ENCODE data around the gene ITGA7.

Gene ITGA7, protein sequence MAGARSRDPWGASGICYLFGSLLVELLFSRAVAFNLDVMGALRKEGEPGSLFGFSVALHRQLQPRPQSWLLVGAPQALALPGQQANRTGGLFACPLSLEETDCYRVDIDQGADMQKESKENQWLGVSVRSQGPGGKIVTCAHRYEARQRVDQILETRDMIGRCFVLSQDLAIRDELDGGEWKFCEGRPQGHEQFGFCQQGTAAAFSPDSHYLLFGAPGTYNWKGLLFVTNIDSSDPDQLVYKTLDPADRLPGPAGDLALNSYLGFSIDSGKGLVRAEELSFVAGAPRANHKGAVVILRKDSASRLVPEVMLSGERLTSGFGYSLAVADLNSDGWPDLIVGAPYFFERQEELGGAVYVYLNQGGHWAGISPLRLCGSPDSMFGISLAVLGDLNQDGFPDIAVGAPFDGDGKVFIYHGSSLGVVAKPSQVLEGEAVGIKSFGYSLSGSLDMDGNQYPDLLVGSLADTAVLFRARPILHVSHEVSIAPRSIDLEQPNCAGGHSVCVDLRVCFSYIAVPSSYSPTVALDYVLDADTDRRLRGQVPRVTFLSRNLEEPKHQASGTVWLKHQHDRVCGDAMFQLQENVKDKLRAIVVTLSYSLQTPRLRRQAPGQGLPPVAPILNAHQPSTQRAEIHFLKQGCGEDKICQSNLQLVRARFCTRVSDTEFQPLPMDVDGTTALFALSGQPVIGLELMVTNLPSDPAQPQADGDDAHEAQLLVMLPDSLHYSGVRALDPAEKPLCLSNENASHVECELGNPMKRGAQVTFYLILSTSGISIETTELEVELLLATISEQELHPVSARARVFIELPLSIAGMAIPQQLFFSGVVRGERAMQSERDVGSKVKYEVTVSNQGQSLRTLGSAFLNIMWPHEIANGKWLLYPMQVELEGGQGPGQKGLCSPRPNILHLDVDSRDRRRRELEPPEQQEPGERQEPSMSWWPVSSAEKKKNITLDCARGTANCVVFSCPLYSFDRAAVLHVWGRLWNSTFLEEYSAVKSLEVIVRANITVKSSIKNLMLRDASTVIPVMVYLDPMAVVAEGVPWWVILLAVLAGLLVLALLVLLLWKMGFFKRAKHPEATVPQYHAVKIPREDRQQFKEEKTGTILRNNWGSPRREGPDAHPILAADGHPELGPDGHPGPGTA

DNA sequence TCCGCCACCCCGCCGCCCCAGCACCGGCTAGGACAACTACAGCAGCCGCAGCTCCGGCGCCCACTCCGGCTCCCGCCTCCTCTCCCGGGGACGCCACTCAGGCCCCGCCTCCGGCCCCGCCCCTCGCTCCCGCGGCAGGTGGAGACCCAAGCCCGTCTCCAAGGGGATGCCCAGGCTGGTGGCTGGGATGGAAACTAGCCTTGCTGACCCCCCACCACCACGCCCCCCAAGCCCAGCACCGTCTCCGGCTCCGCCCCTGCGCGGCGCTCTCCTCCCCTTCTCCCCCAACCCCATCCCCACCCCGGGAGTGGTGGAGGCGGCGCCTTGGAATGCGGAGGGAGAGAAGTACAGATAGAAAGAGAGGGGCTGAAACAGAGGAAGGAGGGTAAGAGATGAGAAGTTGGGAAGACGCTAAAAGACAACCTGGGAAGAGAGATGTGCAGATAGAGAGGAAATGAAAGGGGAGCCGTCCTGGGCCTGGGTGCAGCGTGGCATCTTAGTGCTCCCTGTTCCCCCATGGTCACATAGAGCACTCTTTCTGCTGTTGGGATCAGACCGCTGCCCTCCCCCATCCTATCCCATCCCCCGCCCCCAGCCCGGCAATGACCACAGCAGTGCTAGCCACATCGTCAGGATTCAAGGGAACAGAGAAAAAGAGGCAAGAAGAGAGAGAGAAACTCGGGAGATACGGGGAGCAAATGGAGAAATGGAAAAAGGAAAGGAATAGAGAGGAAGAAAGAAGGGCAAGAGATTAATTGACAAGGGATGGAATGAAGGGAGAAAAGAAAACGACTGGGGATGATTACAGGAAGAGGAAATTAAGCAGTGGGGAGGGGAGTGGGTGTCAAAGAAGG, at the start of gene ITGA7:
Gene ITGA7 (minus strand): TSS at position 64 of the 854 bp plus-strand sequence. CDS start 222 bp downstream, outside the sequence.
- DNase-seq = peak; percentile 53

DNA sequence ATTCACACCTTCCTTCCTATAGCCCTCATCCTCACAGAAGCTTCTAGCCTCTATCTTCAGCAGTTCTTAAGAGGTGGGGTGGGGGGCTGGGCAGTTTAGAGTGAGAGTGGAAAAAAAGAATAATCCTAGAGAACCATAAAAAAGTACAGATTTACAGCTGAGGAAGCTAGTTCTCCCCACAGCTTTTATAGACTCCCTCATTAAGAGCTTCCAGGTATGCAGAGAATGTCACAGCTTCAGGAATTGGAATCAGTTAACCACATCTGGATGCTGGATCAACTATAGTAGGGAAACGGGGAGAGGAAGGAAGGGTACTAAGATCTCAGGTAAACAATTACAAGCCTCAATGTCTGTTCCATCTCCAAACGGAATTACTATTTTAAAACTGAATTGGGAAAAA, 47.5 kb upstream of the ITGA7 start:
- DNase-seq = no peak

DNA sequence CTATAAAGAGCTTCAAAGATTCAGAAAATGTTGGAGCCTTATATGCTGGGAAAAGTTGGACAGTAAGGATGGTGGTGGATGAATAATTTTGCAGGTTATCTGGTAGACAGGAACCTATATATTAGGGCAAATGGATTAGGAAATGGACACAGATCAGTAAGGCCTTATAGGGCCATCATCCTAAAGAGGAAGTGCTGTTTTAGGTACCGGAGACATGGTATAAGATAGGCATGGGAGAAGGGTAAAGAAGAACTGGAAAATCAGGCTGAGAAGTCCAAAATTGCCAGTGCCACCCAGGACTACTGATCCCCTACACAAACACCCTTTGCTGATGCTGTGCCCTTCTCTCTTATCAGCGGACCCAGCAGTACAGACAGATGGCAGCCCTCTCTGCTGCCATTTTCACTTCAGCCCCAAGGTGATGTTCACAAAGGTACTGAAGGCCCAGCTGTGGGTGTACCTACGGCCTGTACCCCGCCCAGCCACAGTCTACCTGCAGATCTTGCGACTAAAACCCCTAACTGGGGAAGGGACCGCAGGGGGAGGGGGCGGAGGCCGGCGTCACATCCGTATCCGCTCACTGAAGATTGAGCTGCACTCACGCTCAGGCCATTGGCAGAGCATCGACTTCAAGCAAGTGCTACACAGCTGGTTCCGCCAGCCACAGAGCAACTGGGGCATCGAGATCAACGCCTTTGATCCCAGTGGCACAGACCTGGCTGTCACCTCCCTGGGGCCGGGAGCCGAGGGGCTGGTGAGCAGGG, 40.7 kb upstream of the ITGA7 start:
- DNase-seq = no peak

DNA sequence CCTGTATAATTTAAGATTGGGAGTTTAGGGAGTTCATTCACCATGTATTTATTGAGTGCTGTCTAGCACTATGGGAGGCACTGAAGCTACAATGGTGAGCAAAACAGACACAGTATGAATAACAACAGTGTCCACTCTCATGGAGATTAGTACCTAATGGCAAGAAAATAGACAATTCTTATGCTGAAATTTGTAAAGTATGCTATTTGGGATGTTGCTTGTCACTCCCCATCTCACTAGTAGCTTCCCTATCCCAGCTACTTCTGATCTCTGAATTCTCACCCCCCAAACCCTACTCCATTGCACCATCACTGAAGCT, 39.2 kb upstream of the ITGA7 start:
- no peak for DNase-seq

DNA sequence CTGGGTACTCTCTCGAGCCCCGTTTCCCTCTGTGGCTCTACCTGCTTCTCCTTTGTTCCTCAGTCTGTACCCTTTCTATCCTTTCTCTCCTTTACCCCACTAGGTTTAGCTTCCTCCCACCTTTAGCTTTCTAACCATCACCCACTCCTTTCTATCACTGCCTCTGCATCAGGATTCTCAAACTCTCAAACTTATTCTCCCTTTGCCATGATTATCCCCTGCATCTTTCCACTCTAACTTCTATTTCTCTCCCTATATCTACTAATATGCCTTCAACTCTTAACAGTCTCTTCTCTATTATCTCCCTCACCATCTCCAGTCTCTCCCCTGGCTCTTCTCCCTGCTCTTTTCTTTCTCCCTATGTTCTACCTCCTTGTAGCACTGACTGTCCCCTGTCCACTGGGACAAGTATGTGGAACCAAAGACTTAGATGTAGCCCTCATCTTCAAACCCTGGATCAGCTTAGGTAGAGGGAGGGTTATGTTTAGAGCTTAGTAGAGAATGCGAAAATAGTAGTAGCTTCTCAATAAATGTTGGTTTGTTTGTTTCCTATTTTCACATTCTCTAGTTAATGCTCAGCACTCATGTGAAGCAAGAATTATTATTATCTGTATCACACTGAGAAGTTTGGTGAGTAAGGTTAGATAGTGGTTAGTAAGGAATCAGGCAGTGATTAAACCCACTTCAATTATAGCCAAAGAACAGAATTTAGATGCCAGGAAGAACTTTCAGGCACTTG, 38.6 kb upstream of the ITGA7 start:
- no peak for DNase-seq

DNA sequence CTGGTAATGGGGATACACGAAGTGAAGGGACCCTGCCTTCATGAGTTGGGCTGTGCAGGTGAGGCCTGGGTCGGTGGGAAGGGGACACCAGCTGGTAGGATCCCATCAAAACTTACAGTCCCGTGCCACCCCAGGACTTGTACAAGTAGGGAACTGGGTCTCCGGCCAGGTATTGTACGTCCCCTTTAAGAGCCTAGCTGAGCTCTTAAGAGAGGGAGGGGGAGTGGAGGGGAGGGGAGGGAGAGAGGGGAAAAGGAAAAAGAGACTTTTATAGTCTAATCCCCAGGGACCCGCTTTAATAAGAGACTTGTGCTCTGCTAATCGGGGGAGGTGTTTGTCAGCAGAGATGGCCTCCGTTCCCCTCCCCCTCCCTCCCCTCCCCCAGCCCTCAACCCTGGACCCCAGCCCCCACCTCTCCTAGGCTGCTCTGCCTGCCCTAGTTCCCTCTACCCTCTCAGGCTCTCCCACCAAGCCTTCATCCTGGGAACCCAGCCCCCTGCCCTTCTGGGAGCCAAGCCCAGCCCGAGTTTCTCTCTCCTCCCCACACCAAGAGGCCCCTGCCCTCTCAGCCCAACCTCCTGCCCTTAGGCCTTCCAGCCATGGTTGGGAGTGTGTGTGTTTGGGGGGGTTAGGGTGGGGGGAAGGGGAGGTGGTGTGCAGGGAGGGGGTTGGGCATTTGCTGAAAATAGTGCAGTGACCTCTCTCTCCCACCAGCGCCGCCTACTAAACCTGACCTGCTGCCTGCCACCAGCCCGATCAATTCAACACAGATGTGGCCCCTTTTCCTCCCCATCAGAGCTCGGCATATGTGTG, 37.9 kb upstream of the ITGA7 start:
- no peak for DNase-seq

DNA sequence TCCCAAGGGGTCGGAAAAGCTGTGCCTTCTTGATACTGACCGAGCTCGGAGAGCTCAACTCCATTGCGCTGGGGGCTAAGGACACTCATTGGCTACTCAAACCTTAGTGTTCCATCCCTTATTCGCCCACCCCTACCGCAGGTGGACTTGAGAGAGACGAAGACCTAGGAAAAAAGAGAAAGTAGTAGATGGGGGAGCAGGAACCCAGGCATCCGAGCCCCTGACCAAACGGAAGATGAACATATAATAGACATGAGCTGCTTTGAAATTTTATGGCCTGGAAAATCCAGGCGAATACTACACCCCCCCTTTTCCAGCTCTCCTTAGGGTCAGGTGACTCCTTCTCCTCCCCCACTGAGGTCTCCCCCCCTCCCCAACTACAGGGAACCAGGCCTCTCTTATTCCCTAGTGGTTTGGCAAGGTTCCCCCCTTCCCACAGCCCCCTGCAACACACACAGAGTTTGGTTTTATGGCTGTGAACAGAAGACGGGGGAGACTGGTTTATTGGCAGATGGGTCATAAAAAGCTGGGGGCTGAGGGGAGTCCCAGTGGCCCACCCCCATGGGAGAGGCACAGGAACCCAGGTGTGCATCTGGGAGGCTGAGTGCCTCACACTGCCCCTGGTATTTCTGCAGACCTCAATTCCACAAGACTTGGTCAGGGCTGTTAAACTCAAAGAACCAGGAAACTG, 36.8 kb upstream of the ITGA7 start:
- no peak for DNase-seq

DNA sequence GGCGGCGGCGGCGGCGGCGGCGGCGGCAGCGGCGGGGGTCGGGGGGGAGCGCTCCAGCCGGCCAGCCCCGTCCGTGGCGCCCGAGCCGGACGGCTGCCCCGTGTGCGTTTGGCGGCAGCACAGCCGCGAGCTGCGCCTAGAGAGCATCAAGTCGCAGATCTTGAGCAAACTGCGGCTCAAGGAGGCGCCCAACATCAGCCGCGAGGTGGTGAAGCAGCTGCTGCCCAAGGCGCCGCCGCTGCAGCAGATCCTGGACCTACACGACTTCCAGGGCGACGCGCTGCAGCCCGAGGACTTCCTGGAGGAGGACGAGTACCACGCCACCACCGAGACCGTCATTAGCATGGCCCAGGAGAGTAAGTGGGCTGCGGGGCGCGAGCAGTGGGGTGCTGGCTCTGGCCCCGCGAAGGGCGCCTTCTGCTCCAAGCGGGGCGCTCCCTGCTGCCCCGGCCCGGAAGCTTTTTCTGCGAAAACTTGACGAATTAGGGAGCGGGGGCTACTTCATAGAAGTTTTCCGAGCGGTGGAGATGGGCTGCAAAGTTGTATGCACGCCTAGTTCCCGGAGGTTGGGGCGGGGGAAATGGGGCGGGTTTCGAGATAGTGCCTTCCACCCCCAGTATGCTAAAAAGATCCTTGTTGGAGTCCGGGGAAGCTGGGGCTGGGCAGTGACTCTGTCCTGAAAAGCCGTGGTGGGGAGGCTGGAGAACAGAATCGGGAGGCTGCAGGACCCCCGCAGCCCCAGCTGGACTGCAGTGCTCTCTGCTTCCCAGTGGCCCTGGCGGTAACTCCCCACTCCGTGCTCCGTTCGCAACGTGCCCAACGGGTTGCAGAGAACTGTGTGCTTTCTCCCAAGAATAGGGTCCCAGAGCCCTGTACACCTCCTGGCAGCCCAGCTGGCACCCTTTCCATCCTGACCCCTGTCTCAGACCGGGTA, 36.0 kb upstream of the ITGA7 start:
- DNase-seq = peak; percentile 44

DNA sequence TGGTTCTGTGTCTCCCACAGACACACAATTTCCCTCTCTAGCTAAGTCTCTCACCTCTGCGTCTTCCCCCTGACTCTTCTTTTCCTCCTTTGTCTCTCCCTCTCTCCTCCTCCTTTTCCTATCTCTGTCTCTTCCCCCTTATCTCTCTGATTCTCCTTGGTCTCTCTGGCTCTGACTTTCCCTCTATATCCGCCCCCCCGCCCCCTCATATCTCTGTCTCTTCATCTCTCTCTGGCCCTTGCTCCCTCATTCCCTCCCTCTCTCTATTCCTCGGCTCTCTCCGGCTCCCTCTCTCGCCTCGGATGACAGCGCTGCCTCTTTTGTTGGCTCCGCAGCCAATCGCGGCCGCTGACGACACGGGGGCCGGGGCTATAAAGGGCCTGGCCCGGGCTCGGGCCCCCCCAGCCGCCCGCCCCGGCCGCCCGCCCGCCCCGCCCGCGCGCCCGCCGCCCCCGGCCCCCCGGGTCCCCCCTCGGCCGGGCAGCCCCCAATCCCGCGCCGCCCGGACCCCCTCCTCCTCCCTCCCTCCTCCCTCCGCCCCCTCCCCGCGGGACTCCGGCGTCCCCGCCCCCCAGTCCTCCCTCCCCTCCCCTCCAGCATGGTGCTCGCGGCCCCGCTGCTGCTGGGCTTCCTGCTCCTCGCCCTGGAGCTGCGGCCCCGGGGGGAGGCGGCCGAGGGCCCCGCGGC, 35.2 kb upstream of the ITGA7 start, which contains the start of gene GDF11:
Gene GDF11 (plus strand): TSS at position 404 of the 687 bp plus-strand sequence. CDS start 195 bp downstream, at position 599.
- DNase-seq = peak; percentile 79

DNA sequence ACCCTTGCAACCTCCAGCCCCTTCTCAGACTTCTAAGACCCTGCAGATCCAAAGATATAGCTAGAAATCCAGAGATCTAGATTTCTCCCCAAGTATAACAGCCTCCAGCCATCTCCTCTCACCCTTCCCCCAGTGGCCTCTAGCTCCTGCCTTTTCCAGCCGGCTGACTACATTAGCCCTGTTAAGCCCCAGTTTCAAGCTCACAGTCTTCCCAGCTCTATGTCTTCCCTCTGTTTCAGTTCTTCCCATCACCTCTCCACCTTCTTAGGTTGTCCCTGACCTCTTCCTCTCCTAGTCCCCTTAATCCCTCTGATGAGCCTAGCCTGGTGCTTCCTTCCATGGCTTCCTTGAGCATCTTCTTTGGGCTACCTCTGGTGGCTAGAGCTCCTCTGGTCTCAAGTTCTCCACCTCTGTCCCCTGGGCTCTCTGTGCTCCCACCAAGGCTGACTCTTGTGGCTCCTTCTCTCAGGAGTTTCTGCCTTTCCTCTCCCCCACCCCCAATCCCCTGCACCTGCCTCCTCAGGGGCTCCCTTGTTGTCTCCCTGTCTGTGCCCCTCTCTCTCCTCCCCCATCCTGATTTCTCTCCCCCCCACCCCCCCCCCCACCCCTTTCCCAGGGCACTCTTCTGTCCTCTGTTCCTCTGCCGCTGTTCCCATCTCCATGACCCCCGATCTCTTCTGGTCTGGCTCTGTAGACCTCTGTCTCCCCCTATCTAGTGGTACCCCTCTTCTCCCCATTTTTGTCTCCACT, 34.4 kb upstream of the ITGA7 start:
- no peak for DNase-seq

DNA sequence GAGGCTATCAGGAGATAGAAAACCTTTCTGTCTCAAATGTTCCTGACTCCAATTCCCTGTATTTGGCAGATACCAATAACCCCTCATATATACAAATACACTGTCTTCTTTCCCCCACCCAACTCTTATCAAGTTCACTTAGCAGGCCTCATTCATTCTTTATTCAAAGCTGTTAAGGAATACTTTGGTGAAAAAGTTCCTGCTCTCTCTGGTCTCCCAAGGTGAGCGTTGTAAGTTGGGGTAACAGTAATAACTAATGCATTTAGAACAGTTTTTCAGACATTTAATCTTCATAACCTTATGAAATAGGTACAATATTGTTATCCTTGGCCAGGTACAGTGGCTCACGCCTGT, 31.3 kb upstream of the ITGA7 start:
- DNase-seq = no peak

DNA sequence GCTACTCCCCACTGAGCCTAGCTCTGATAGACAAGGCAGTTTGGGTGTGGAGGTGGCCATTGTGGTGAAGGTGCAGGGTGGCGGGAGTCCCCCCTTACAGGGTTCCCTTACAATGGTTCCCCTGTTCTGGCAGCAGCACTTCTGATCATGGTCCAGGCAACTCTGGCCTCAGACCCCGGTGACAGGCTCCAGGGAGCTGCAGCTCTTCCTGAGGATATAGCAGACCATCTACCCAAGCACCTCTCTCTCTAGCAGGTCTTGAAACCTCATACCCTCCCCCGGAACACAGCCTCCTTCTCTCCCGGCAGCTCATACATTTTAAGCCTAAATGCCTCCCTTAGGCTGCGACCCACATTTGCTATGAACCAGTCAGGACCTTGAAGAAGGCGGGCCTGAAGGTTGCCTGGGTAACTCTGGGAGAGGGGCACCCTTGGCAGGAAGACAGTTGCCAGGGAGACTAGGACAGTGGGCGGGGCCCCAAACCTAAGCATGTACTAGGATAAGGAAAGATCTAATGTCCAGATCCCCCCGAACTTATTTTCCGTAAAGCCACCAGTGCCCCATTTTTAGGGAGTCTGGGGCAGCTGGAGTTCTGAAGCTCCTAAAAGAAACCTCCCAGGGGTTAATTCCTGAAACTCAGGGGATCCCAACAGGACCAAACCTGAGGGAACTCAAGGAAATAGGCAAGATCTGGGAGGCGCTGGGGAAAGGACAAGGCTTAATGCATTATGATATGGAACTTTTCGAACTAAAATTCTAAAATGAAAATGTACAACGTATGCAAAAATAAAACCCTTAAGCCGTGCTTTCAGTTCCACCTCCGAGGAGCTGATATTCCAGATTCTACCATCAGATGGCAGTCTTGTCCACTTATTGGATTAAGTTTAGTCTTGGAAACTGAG, 30.7 kb upstream of the ITGA7 start:
- peak; percentile 84 for DNase-seq

DNA sequence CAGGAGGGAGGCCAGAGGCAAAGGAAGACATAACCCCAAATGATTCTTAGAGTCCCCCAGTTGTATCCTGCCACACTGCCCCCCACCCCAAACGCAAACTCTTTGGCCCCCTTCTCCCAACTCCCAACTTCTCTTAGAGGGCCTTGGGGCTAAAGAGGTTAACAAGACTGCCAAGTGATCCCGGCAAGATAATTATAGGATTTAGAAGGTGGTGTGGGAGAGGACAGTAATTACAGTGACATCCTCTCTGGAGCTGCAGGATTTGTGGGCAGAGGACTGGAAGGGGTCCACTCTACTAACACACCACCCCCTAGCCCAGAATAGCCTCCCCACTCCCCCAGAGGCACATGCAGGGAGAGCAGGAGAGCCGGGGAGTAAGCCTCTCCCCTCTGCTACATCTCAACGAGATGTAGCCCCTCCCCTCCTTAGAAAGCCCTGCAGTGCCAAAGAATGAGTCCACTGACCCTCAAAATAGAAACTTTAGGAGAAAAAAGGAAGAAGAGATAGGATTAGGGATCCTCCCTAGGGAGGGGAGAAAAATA, 29.9 kb upstream of the ITGA7 start:
- DNase-seq = no peak

DNA sequence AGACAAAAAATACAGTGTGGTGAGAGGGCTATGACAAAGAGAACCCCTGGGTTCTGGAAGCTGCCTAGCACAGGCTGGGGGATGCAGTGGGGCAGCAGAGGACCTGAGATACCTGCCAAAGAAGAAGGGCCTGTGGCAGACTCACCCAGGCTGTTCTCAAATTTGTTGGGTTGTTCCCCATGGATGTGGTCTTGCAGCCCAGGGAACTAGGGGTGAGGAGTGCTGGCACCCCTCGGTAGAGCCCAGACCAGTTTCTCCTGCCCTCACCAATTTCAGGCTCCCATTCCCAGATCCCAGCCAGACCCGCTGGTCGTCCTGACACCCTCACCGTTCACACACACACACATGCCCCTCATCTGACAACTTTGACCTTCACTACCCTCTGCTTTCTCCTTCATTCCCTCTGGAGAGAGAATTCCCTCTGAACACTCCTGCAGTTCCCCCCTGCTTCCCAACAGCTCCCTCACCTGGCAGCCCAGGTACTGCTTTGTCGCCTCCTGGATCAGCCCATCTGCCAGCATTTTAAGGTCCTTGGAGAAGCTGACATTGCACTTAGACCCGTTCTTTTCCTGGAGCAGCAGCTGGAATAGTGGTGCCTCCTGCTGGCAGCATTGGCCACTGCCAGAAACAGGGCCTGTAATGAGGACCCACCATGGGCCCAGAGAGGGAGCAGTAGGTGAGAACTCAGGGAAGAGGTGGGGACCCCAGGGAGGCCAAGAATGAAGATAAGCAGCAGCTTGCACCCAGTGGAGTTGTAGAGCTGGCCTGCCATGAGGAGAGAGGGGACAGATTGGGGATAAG, 29.3 kb upstream of the ITGA7 start:
- DNase-seq = peak; percentile 61

DNA sequence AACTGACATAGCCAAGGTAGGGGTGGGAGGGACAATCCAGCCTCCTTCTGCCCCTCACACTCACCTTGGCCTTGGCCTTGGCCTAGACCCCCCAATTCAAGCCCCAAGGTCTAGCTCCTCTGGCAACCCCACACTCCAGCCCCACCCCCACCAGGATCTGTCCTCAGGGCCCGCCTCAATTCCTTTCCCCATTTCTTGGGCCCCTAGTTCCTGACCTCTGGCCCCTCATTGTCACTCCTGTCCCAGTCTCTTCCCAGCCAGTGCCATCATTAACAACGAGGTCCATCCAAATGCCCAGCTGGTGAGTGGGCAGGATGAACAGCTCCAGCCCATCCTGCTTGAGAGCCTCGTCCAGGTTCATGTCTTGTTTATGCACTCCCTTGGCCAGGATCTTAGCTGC, 28.4 kb upstream of the ITGA7 start:
- no peak for DNase-seq

Measured in COR-L47 (cell line).